Neural progenitor cell (in vitro differentiated cells): ENCODE results near the gene MIOX.

ENCODE experiments used
- EZH2 ChIP-seq: fragments of 200-600 bp; sonication (generic); IDR thresholded peaks from 2 replicates; pipeline ENCODE4 v1.6.1; 2017; ENCODE audit warnings: antibody characterized with exemption, mild to moderate bottlenecking, moderate library complexity
- TF ChIP-seq, protein P1 (sequence below): fragments of 200-600 bp; sonication (generic); IDR thresholded peaks from 2 replicates; pipeline ENCODE4 v1.5.1; 2017; ENCODE audit warnings: antibody characterized with exemption, mild to moderate bottlenecking

- no peak for TF ChIP-seq EZH2
- TF ChIP-seq, protein P1, sequence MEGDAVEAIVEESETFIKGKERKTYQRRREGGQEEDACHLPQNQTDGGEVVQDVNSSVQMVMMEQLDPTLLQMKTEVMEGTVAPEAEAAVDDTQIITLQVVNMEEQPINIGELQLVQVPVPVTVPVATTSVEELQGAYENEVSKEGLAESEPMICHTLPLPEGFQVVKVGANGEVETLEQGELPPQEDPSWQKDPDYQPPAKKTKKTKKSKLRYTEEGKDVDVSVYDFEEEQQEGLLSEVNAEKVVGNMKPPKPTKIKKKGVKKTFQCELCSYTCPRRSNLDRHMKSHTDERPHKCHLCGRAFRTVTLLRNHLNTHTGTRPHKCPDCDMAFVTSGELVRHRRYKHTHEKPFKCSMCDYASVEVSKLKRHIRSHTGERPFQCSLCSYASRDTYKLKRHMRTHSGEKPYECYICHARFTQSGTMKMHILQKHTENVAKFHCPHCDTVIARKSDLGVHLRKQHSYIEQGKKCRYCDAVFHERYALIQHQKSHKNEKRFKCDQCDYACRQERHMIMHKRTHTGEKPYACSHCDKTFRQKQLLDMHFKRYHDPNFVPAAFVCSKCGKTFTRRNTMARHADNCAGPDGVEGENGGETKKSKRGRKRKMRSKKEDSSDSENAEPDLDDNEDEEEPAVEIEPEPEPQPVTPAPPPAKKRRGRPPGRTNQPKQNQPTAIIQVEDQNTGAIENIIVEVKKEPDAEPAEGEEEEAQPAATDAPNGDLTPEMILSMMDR = no peak
Observed at GRCh38 chr22:50467773-50468440, 18.8 kb upstream of the MIOX start.
